ENCODE data around the gene SEPTIN2.

Gene SEPTIN2

GRCh38 chr2:241308267-241308666, 7.5 kb upstream of the SEPTIN2 start:
- no peak for TF ChIP-seq CTCF (IDR thresholded peaks at IDR 0.05; ENCODE audit: unreplicated experiment in 3 of 3)
- H3K36me3 Mint-ChIP-seq (ENCODE audit: low read depth): peaks cover 5% of the 10 kb centered on the region
- no peak overlapping the region for H3K4me3 Mint-ChIP-seq
- no peaks in the 10 kb centered on the region for H3K27me3 Mint-ChIP-seq (ENCODE audit: low read depth)
- peaks cover 52% of the 10 kb centered on the region for H3K4me1 Mint-ChIP-seq
- H3K9me3 Mint-ChIP-seq: no peaks in the 10 kb centered on the region
- no peak overlapping the region for H3K27ac Mint-ChIP-seq

GRCh38 chr2:241308832-241309500, 6.8 kb upstream of the SEPTIN2 start:
- Mint-ChIP-seq H3K27me3 (ENCODE audit: low read depth) (no peaks in the 10 kb centered on the region), H3K4me1 (peaks cover 46% of the 10 kb centered on the region), H3K9me3 (no peaks in the 10 kb centered on the region), H3K4me3 (no peak overlapping the region), H3K27ac (no peak overlapping the region), H3K36me3 (ENCODE audit: low read depth) (peaks cover 5% of the 10 kb centered on the region)
- no peak for TF ChIP-seq CTCF (IDR thresholded peaks at IDR 0.05; ENCODE audit: unreplicated experiment in 3 of 3)

- TF ChIP-seq CTCF (IDR thresholded peaks at IDR 0.05; ENCODE audit: unreplicated experiment in 3 of 3): no peak
- H3K36me3 Mint-ChIP-seq (ENCODE audit: low read depth): peaks cover 5% of the 10 kb centered on the region
- H3K9me3 Mint-ChIP-seq: no peaks in the 10 kb centered on the region
- peaks cover 41% of the 10 kb centered on the region for H3K4me1 Mint-ChIP-seq
- H3K27me3 Mint-ChIP-seq (ENCODE audit: low read depth): no peaks in the 10 kb centered on the region
- peak overlapping the region in 1 of 3 experiments; percentile 62 for H3K27ac Mint-ChIP-seq
- H3K4me3 Mint-ChIP-seq: peak overlapping the region in 1 of 3 experiments; percentile 0
These were observed 6.0 kb upstream of the SEPTIN2 start for GRCh38 chr2:241309684-241310117.

- Mint-ChIP-seq H3K4me1 (peaks cover 37% of the 10 kb centered on the region), H3K27me3 (ENCODE audit: low read depth) (no peaks in the 10 kb centered on the region), H3K9me3 (no peaks in the 10 kb centered on the region), H3K36me3 (ENCODE audit: low read depth) (peaks cover 5% of the 10 kb centered on the region), H3K4me3 (peak overlapping the region in 2 of 3 experiments; percentile 15 to 37), H3K27ac (peak overlapping the region in 2 of 3 experiments; percentile 2 to 22)
- no peak for TF ChIP-seq CTCF (IDR thresholded peaks at IDR 0.05; ENCODE audit: unreplicated experiment in 3 of 3)
These were observed 4.7 kb upstream of the SEPTIN2 start for GRCh38 chr2:241310917-241311566.

- Mint-ChIP-seq H3K4me3 (peak overlapping the region; percentile 1 to 51 (median 18)), H3K27me3 (ENCODE audit: low read depth) (no peaks in the 10 kb centered on the region), H3K27ac (peak overlapping the region in 2 of 3 experiments; percentile 2 to 16), H3K36me3 (ENCODE audit: low read depth) (peaks cover 5% of the 10 kb centered on the region), H3K4me1 (peaks cover 39% of the 10 kb centered on the region), H3K9me3 (no peaks in the 10 kb centered on the region)
- no peak for TF ChIP-seq CTCF (IDR thresholded peaks at IDR 0.05; ENCODE audit: unreplicated experiment in 3 of 3)
These were observed 3.6 kb upstream of the SEPTIN2 start for GRCh38 chr2:241312082-241312481.
